HG02798 (cell line): ENCODE measurements around the gene DPP10.

Experiments
- ATAC-seq: cut with Tn5 transposase; IDR thresholded peaks from one replicate; pipeline ENCODE4 v1.9.1; 2021; ENCODE audit warnings: mild to moderate bottlenecking; ENCODE audit not compliant: unreplicated experiment, poor library complexity

DPP10 gene

GRCh38 chr2:114786901-114787300 lies 344.5 kb downstream of the DPP10 start:
- ATAC-seq, result no peak

GRCh38 chr2:114787486-114787885 lies 345.0 kb downstream of the DPP10 start:
- no peak for ATAC-seq

GRCh38 chr2:114789989-114790388 lies 347.5 kb downstream of the DPP10 start:
- no peak for ATAC-seq

GRCh38 chr2:114797540-114797939 lies 355.1 kb downstream of the DPP10 start:
- ATAC-seq, result no peak

- no peak for ATAC-seq
Measured at GRCh38 chr2:114797942-114798341, 355.5 kb downstream of the DPP10 start.

GRCh38 chr2:114800371-114800770 lies 357.9 kb downstream of the DPP10 start:
- ATAC-seq, result no peak

GRCh38 chr2:114805195-114805594 lies 362.8 kb downstream of the DPP10 start:
- no peak for ATAC-seq

- no peak for ATAC-seq
Measured at GRCh38 chr2:114810092-114810491, 367.7 kb downstream of the DPP10 start.

- no peak for ATAC-seq
Measured at GRCh38 chr2:114812261-114812660, 369.8 kb downstream of the DPP10 start.

GRCh38 chr2:114814355-114814754 lies 371.9 kb downstream of the DPP10 start:
- no peak for ATAC-seq

GRCh38 chr2:114821055-114821454 lies 378.6 kb downstream of the DPP10 start:
- ATAC-seq, result no peak

GRCh38 chr2:114843963-114844362 lies 401.5 kb downstream of the DPP10 start:
- ATAC-seq, result no peak

- no peak for ATAC-seq
Measured at GRCh38 chr2:114857196-114857595, 414.8 kb downstream of the DPP10 start.

GRCh38 chr2:114859726-114860510 lies 417.5 kb downstream of the DPP10 start:
- ATAC-seq, result no peak

GRCh38 chr2:114862243-114862642 lies 419.8 kb downstream of the DPP10 start:
- ATAC-seq, result no peak

GRCh38 chr2:114864901-114865300 lies 422.5 kb downstream of the DPP10 start:
- no peak for ATAC-seq

GRCh38 chr2:114880046-114880445 lies 437.6 kb downstream of the DPP10 start:
- ATAC-seq, result no peak

- ATAC-seq, result no peak
Measured at GRCh38 chr2:114919985-114920384, 477.5 kb downstream of the DPP10 start.

- ATAC-seq, result no peak
Measured at GRCh38 chr2:114922076-114922475, 479.6 kb downstream of the DPP10 start.

GRCh38 chr2:114925296-114926255 lies 483.1 kb downstream of the DPP10 start:
- ATAC-seq, result no peak

- ATAC-seq, result no peak
Measured at GRCh38 chr2:114926303-114926702, 483.9 kb downstream of the DPP10 start.
